GM12864 (cell line): ENCODE measurements around the gene PAMR1.

Experiments
- DNase-seq: peaks from one replicate; pipeline ENCODE4 v3.0.0-alpha.2; 2011; ENCODE audit warnings: low read depth
- H3K4me3 ChIP-seq: 2 replicates; pipeline ENCODE4 v1.5.1; 2011; ENCODE audit warnings: mild to moderate bottlenecking, low read depth, low read length, control low read depth
- CTCF ChIP-seq: IDR thresholded peaks from 2 replicates; pipeline ENCODE4 v1.5.1; 2011; ENCODE audit warnings: low read depth, mild to moderate bottlenecking, moderate library complexity, low read length, control low read depth, inconsistent platforms; ENCODE audit errors: missing control alignments

The PAMR1 gene

GRCh38 chr11:35520376-35520775 is 5.0 kb downstream of the PAMR1 start:
- H3K4me3 ChIP-seq: no peak overlapping the region
- DNase-seq: no peak
- TF ChIP-seq CTCF: no peak

GRCh38 chr11:35518766-35519165 is 6.7 kb downstream of the PAMR1 start:
- TF ChIP-seq CTCF: no peak
- no peak for DNase-seq
- no peak overlapping the region for H3K4me3 ChIP-seq

- TF ChIP-seq CTCF: no peak
- DNase-seq: no peak
- no peak overlapping the region for H3K4me3 ChIP-seq
These were observed 7.9 kb downstream of the PAMR1 start for GRCh38 chr11:35517481-35517880.

- no peak overlapping the region for H3K4me3 ChIP-seq
- DNase-seq: no peak
- TF ChIP-seq CTCF: no peak
These were observed 9.0 kb downstream of the PAMR1 start for GRCh38 chr11:35516403-35516802.

GRCh38 chr11:35515224-35515623 is 10.2 kb downstream of the PAMR1 start:
- no peak for TF ChIP-seq CTCF
- DNase-seq: no peak
- no peak overlapping the region for H3K4me3 ChIP-seq

- DNase-seq: no peak
- no peak overlapping the region for H3K4me3 ChIP-seq
- no peak for TF ChIP-seq CTCF
These were observed 10.9 kb downstream of the PAMR1 start for GRCh38 chr11:35514481-35514880.

- no peak for DNase-seq
These were observed 13.8 kb downstream of the PAMR1 start for GRCh38 chr11:35511666-35512065.

More at GRCh38 chr11:35511666-35512065, 13.8 kb downstream of the PAMR1 start:
- H3K4me3 ChIP-seq: no peak overlapping the region
- no peak for TF ChIP-seq CTCF
